Neural progenitor cell (in vitro differentiated cells): ENCODE data around the gene HSPA12A.

Source experiments
- CTCF ChIP-seq: fragments of 200-600 bp; sonication (generic); IDR thresholded peaks from 2 replicates; pipeline ENCODE4 v1.5.1; 2017; ENCODE audit warnings: antibody characterized with exemption, mild to moderate bottlenecking
- EZH2 ChIP-seq: fragments of 200-600 bp; sonication (generic); IDR thresholded peaks from 2 replicates; pipeline ENCODE4 v1.6.1; 2017; ENCODE audit warnings: antibody characterized with exemption, mild to moderate bottlenecking, moderate library complexity
- EZH2phosphoT487 ChIP-seq: fragments of 200-600 bp; sonication (generic); IDR thresholded peaks from 2 replicates; pipeline ENCODE4 v1.6.1; 2017; ENCODE audit warnings: antibody characterized with exemption

- TF ChIP-seq EZH2: no peak
- TF ChIP-seq CTCF: no peak
- TF ChIP-seq EZH2phosphoT487: no peak
Measured at GRCh38 chr10:116760919-116761318, 18.6 kb upstream of the HSPA12A start.
